Tibial nerve (tissue), 4 donors: ENCODE measurements around the gene RGS21.

Experiments used
- CTCF ChIP-seq, 5 experiments: fragments of 200-600 bp in 3 of 5; fragments of 450-650 bp in 2 of 5; sonication (generic) in 3 of 5; IDR thresholded peaks; one replicate each; pipeline ENCODE4 v1.5.1; 2016 to 2019; ENCODE audit warnings: antibody characterized with exemption in 5 of 5, mild to moderate bottlenecking in 3 of 5, moderate library complexity in 2 of 5
- EP300 ChIP-seq, 2 donors: sonication (generic); formaldehyde crosslinking; IDR thresholded peaks; one replicate each; pipeline ENCODE4 v1.6.1; 2017; ENCODE audit warnings: antibody characterized with exemption in 2 of 2, mild to moderate bottlenecking in 1 of 2
- POLR2A ChIP-seq, 2 donors: fragments of 450-650 bp; IDR thresholded peaks; one replicate each; pipeline ENCODE4 v1.6.1; 2017; ENCODE audit warnings: antibody characterized with exemption in 2 of 2, mild to moderate bottlenecking in 2 of 2, moderate library complexity in 2 of 2

- TF ChIP-seq CTCF (IDR thresholded peaks at IDR 0.05) (no peak), EP300 (IDR thresholded peaks at IDR 0.05) (no peak), POLR2A (IDR thresholded peaks at IDR 0.05) (no peak)
Observed at GRCh38 chr1:192316942-192317450, at the start of gene RGS21.
